ENCODE data around the gene CORIN. TPM values are rescaled to one million over a fixed set of nuclear protein-coding genes. Genes with fewer than 3 reads are reported as not detected.

The CORIN gene
- total and polyA plus RNA-seq, 7 donors = under 0.01 to 2.5 (median 0.34) TPM

DNA sequence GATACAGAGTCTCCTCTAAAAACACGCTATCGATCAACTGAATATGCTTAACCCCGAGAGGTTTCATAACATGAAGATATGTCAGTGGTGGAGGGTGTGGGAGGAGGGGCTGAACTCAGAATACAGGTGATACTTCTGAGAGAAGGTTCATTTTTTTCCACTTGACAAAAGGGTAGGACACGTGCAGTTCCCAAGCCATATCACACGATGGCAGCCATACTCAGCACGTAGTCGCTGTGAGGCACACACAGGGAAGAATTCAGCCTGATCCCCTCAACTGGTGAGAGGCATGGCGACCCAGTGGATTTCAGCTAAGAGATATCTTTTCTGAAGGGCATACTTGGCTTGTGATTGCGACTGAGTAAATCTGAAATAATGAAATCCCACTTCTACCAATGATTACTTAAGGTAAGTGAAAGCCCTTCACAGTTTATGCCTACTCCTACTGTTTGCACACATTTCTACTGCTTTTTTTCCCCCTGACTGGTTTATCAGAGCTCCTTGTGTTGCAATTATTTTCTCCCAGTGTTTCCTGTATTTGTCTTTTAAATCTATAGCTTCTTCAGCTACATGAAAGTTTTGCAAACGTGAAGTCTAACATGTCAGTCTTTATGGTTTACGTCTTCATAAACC lies 133.1 kb downstream of the CORIN start:
- no peaks in the 10 kb centered on the region for H3K36me3 ChIP-seq
- no peaks in the 10 kb centered on the region for H3K27me3 ChIP-seq
- no peak overlapping the region for H3K4me3 ChIP-seq
- WGBS, 2 donors = 44 to 55% methylated on average over 11 of the region's 11 CpGs
- no peak overlapping the region for H3K27ac ChIP-seq
- DNase-seq = no peak
- H3K9me3 ChIP-seq = no peaks in the 10 kb centered on the region
- peaks cover 0 to 6% (median 0%) of the 10 kb centered on the region in 4 donors for H3K4me1 ChIP-seq
- intact Hi-C loops (cut with DNase I) = no loop called here
- TF ChIP-seq EP300 (IDR thresholded peaks at IDR 0.05) (no peak), CTCF (IDR thresholded peaks at IDR 0.05) (no peak), POLR2A (IDR thresholded peaks at IDR 0.05) (no peak), POLR2AphosphoS5 (IDR thresholded peaks at IDR 0.05) (no peak)

- Histone ChIP-seq H3K27me3 (no peaks in the 10 kb centered on the region), H3K36me3 (no peaks in the 10 kb centered on the region), H3K9me3 (no peaks in the 10 kb centered on the region), H3K4me1 (peaks cover 0 to 6% (median 0%) of the 10 kb centered on the region in 4 donors), H3K4me3 (no peak overlapping the region), H3K27ac (no peak overlapping the region)
- DNase-seq = no peak
- intact Hi-C loops (cut with DNase I) = no loop called here
- WGBS, 2 donors = 54 to 58% methylated on average over 7 of the region's 7 CpGs
- TF ChIP-seq CTCF (IDR thresholded peaks at IDR 0.05) (no peak), POLR2A (IDR thresholded peaks at IDR 0.05) (no peak), POLR2AphosphoS5 (IDR thresholded peaks at IDR 0.05) (no peak), EP300 (IDR thresholded peaks at IDR 0.05) (no peak)
These were observed 133.9 kb downstream of the CORIN start for GRCh38 chr4:47703956-47704355.

DNA sequence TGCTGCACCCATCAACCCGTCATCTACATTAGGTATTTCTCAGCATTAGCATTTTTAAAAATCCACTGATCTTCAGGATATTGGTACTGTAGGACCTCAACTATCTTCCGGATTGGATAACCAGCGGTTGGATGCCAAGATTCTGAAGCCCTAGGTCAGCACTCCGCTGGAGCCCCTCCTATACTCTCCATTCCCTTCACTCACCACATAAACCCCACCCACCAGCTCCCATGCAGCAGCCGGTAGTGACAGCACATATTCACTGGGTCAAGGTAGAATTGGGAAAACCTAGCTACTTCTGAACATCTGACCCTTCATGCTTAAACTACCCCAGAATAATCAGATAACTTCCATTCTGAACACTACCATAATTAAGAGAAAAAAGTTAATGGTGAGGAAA lies 134.9 kb downstream of the CORIN start:
- no peak for DNase-seq
- Histone ChIP-seq H3K4me3 (no peak overlapping the region), H3K27me3 (no peaks in the 10 kb centered on the region), H3K27ac (no peak overlapping the region), H3K36me3 (no peaks in the 10 kb centered on the region), H3K4me1 (peaks cover 0 to 6% (median 0%) of the 10 kb centered on the region in 4 donors), H3K9me3 (no peaks in the 10 kb centered on the region)
- 79 to 90% methylated on average over 5 of the region's 5 CpGs for WGBS, 2 donors
- intact Hi-C loops (cut with DNase I) = no loop called here
- TF ChIP-seq EP300 (IDR thresholded peaks at IDR 0.05) (no peak), POLR2A (IDR thresholded peaks at IDR 0.05) (no peak), POLR2AphosphoS5 (IDR thresholded peaks at IDR 0.05) (no peak), CTCF (IDR thresholded peaks at IDR 0.05) (no peak)

DNA sequence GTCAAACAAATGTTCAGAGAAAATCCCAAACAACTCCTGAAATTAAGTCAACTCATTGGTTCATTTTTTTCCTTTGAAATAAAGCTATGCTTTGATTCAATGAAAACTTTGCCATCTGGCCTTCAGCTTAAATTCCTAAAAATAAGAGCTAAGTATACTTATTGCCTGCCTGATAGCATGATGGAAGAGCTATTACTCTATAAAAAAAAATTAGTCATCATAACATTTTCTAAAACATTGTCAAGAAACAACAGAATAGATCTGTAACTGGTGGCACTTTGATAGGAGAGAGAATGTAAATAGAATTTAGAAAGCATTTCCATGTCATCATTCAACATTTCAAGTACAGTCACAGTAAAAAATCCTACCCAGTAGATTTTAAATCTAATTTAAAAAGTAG lies 136.6 kb downstream of the CORIN start:
- TF ChIP-seq POLR2AphosphoS5 (IDR thresholded peaks at IDR 0.05) = no peak
- no peak for TF ChIP-seq CTCF (IDR thresholded peaks at IDR 0.05)
- TF ChIP-seq POLR2A (IDR thresholded peaks at IDR 0.05) = no peak
- TF ChIP-seq EP300 (IDR thresholded peaks at IDR 0.05) = no peak
- H3K9me3 ChIP-seq = no peaks in the 10 kb centered on the region
- no peaks in the 10 kb centered on the region for H3K36me3 ChIP-seq
- DNase-seq = no peak
- intact Hi-C loops (cut with DNase I) = no loop called here
- no peaks in the 10 kb centered on the region for H3K27me3 ChIP-seq
- peaks cover 0 to 6% (median 0%) of the 10 kb centered on the region in 4 donors for H3K4me1 ChIP-seq
- H3K27ac ChIP-seq = no peak overlapping the region
- no peak overlapping the region for H3K4me3 ChIP-seq

- WGBS, 2 donors = 52 to 77% methylated on average over 3 of the region's 3 CpGs
- intact Hi-C loops (cut with DNase I) = no loop called here
- no peak overlapping the region for H3K27ac ChIP-seq
- no peaks in the 10 kb centered on the region for H3K9me3 ChIP-seq
- no peak for TF ChIP-seq CTCF (IDR thresholded peaks at IDR 0.05)
- TF ChIP-seq EP300 (IDR thresholded peaks at IDR 0.05) = no peak
- no peak for TF ChIP-seq POLR2A (IDR thresholded peaks at IDR 0.05)
- TF ChIP-seq POLR2AphosphoS5 (IDR thresholded peaks at IDR 0.05) = no peak
- peaks cover 0 to 2% (median 0%) of the 10 kb centered on the region in 4 donors for H3K4me1 ChIP-seq
- DNase-seq = no peak
- no peaks in the 10 kb centered on the region for H3K27me3 ChIP-seq
- no peaks in the 10 kb centered on the region for H3K36me3 ChIP-seq
- H3K4me3 ChIP-seq = no peak overlapping the region
These were observed 139.0 kb downstream of the CORIN start for GRCh38 chr4:47698837-47699236.
